HepG2 (cell line): ENCODE measurements around the gene CHST13. TPM values are rescaled to one million over a fixed set of nuclear protein-coding genes. Genes with fewer than 3 reads are reported as not detected.

ENCODE experiments used
- ATAC-seq: fragments of 200-7000 bp; cut with Tn5 transposase; 3 replicates; pipeline ENCODE4 v1.9.1; 2020; ENCODE audit warnings: mild to moderate bottlenecking, moderate library complexity
- BruUV-seq: library from RNA; stranded (reverse); fragments of 400-500 nt; replicated peaks from 2 replicates; lab custom pipeline; 2021; lab: Mats Ljungman, UMichigan
- CTCF ChIA-PET: fragments of 300-600 bp; formaldehyde crosslinking; extraction: SDS; loops from one replicate; lab custom pipeline; 2021; ENCODE audit warnings: low total read pairs, inconsistent platforms, low intra/inter-chr PET ratio; lab: Yijun Ruan, JAX
- POLR2A ChIA-PET: fragments of 350-600 bp; sonication (Branson Sonifier 250); formaldehyde crosslinking; loops from one replicate; lab custom pipeline; 2020; ENCODE audit warnings: antibody characterized with exemption, inconsistent platforms; lab: Yijun Ruan, JAX
- DNase-seq: peaks from one replicate; pipeline ENCODE4 v3.0.0-alpha.2; 2015; ENCODE audit warnings: low spot score
- FAIRE-seq: peaks from 3 replicates; lab custom pipeline; 2011; peaks lifted over from hg19 to GRCh38; lab: Jason Lieb, UNC
- H2AFZ ChIP-seq: one replicate; pipeline ENCODE4 v1.6.1; 2011; ENCODE audit warnings: low read length, inconsistent platforms
- H3K27ac ChIP-seq: fragments of 300-600 bp; 3 replicates; pipeline ENCODE4 v1.8.0; 2011; ENCODE audit warnings: mixed run types, mild to moderate bottlenecking, mixed read lengths, low read length, inconsistent platforms; ENCODE audit not compliant: insufficient read depth; ENCODE audit errors: extremely low read length
- H3K27me3 ChIP-seq, 2 experiments: fragments of 200-600 bp in 1 of 2; 2 replicates in 1 of 2; 3 replicates in 1 of 2; pipeline versions ENCODE4 v1.6.0 to v1.8.0; 2011; ENCODE audit warnings: low read length in 2 of 2, mild to moderate bottlenecking in 2 of 2, moderate library complexity in 2 of 2, inconsistent platforms in 1 of 2; ENCODE audit not compliant: insufficient read depth in 2 of 2, control insufficient read depth in 1 of 2
- H3K36me3 ChIP-seq, 2 experiments: fragments of 200-600 bp in 1 of 2; replicated peaks in 1 of 2; 2 replicates in 1 of 2; 3 replicates in 1 of 2; pipeline versions ENCODE4 v1.5.1 to v1.8.0; 2011; ENCODE audit warnings: low read length in 2 of 2, inconsistent platforms in 1 of 2; ENCODE audit not compliant: insufficient read depth in 2 of 2, control insufficient read depth in 1 of 2
- H3K4me1 ChIP-seq: 2 replicates; pipeline ENCODE4 v1.5.1; 2012; ENCODE audit warnings: low read length, inconsistent platforms; ENCODE audit not compliant: insufficient read depth
- H3K4me2 ChIP-seq: 2 replicates; pipeline ENCODE4 v1.6.0; 2011; ENCODE audit warnings: low read depth, low read length, inconsistent platforms
- H3K4me3 ChIP-seq, 3 experiments: fragments of 200-600 bp in 1 of 3; sonication (generic), shearing (Covaris generic) in 1 of 3; replicated peaks in 1 of 3; 2 replicates each; pipeline ENCODE4 v1.5.1; 2011 to 2016; ENCODE audit warnings: low read length in 3 of 3, inconsistent platforms in 2 of 3, low read depth in 2 of 3, mild to moderate bottlenecking in 2 of 3, control low read depth in 1 of 3, mixed read lengths in 1 of 3; ENCODE audit not compliant: insufficient read depth in 1 of 3
- H3K79me2 ChIP-seq: one replicate; pipeline ENCODE4 v1.6.1; 2011; ENCODE audit warnings: low read length, inconsistent platforms; ENCODE audit not compliant: insufficient read depth
- H3K9ac ChIP-seq: 2 replicates; pipeline ENCODE4 v1.6.0; 2011; ENCODE audit warnings: mild to moderate bottlenecking, low read depth, low read length, inconsistent platforms; ENCODE audit not compliant: insufficient read depth
- H3K9me3 ChIP-seq: 2 replicates; pipeline ENCODE4 v1.5.1; 2012; ENCODE audit warnings: mild to moderate bottlenecking, low read length
- H4K20me1 ChIP-seq: 2 replicates; pipeline ENCODE4 v1.6.0; 2011; ENCODE audit warnings: inconsistent platforms, mild to moderate bottlenecking, low read length, moderate library complexity; ENCODE audit not compliant: insufficient read depth
- ESRRA ChIP-seq: sonication (generic); formaldehyde crosslinking; IDR thresholded peaks from 2 replicates; pipeline ENCODE4 v1.5.1; 2020; ENCODE audit warnings: mild to moderate bottlenecking, low read depth, missing genetic modification reagents
- HNF4A ChIP-seq: sonication (generic); formaldehyde crosslinking; IDR thresholded peaks from 2 replicates; pipeline ENCODE4 v1.4.0; 2020; ENCODE audit warnings: missing genetic modification reagents
- ZMYM4 ChIP-seq: sonication (generic); formaldehyde crosslinking; IDR thresholded peaks from 2 replicates; pipeline ENCODE4 v1.8.1; 2023; ENCODE audit warnings: mild to moderate bottlenecking, missing genetic modification reagents
- ZNF737 ChIP-seq: sonication (generic); formaldehyde crosslinking; IDR thresholded peaks from 2 replicates; pipeline ENCODE4 v1.5.0; 2020; ENCODE audit warnings: missing genetic modification reagents, mild to moderate bottlenecking, borderline replicate concordance
- ZNF816 ChIP-seq: sonication (generic); formaldehyde crosslinking; IDR thresholded peaks from 2 replicates; pipeline ENCODE4 v1.8.0; 2022; ENCODE audit warnings: missing genetic modification reagents, mild to moderate bottlenecking, borderline replicate concordance
- whole genome bisulfite sequencing: methylation state at CpG from one replicate; pipeline ENCODE4 v1.1.6; 2017; ENCODE audit warnings: low lambda C conversion rate; 5-methylcytosine and 5-hydroxymethylcytosine counted together
- in situ Hi-C: cut with HindIII; loops from 2 replicates; pipeline ENCODE4 v1.10.0; 2017; ENCODE audit warnings: low pct_unique_long_range_greater_than_20kb; ENCODE audit not compliant: extremely low pct_ligation_motif_present
- intact Hi-C: fragments of 100-400 bp; cut with micrococcal nuclease; formaldehyde crosslinking; loops from one replicate; pipeline ENCODE4 v1.10.0; 2022; ENCODE audit not compliant: unreplicated experiment
- polyA plus RNA-seq, 8 experiments: library from polyadenylated mRNA; depleted of rRNA in 3 of 8; stranded (reverse) in 7 of 8; unstranded in 1 of 8; fragments of >200 nt; fragmentation: Illumina TruSeq in 4 of 8; extraction: Trizol in 4 of 8; gene quantifications; 2 replicates each; pipeline versions ENCODE4 v1.2.1 to v1.2.3, GENCODE V29; 2011 to 2016; ENCODE audit warnings: low read depth in 4 of 8, missing spikeins in 1 of 8, mixed read lengths in 1 of 8; ENCODE audit not compliant: insufficient read depth in 1 of 8
- total RNA-seq, 5 experiments: library from RNA; depleted of rRNA; stranded (reverse); fragments of >200 nt; fragmentation: Illumina TruSeq; extraction: Trizol; gene quantifications; 2 replicates each; pipeline ENCODE4 v1.2.3, GENCODE V29; 2016; ENCODE audit warnings: low read depth in 1 of 5
- TF ChIP-seq, protein P1 (sequence below), 2 experiments: sonication (generic) in 1 of 2; formaldehyde crosslinking in 1 of 2; IDR thresholded peaks; 2 replicates each; pipeline versions ENCODE4 v1.6.1 to v1.9.0; 2014 to 2022; ENCODE audit warnings: antibody characterized with exemption in 1 of 2, borderline replicate concordance in 1 of 2, inconsistent platforms in 1 of 2, low read depth in 1 of 2, missing genetic modification reagents in 1 of 2
- TF ChIP-seq, protein P2 (sequence below): sonication (generic); formaldehyde crosslinking; conservative IDR thresholded peaks from 2 replicates; pipeline ENCODE4 v1.5.0; 2020; ENCODE audit warnings: missing genetic modification reagents
- TF ChIP-seq, protein P3 (sequence below): sonication (generic); formaldehyde crosslinking; IDR thresholded peaks from 2 replicates; pipeline ENCODE4 v1.5.0; 2020; ENCODE audit warnings: mild to moderate bottlenecking, missing genetic modification reagents, borderline replicate concordance

CHST13 gene
- total and polyA plus RNA-seq, 2 of the 13 experiments (the other 11 are each of a cell fraction or from before 2014, with no cell fraction given) = 32.0 to 43.1 TPM

DNA sequence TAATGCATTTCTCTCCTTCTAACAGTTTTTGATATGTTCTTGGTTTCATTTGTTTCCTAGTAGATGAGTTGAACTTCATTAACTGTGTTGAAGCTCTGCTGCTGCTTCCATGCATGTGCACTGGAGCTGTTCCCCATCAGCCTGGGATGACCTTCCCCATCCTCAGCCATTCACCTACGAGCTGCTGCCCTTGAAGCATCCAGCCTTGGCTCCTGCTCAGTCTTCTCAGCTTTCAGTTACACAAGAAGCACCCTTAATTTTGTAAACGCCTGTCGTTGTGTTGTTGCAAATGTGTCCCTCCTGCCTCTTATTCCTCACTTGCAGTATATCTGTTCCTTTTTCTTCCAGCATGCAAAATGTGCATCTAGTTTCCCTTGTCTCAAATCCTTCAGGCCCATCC is 39.8 kb upstream of the CHST13 start (continued):
- TF ChIP-seq, protein P1, sequence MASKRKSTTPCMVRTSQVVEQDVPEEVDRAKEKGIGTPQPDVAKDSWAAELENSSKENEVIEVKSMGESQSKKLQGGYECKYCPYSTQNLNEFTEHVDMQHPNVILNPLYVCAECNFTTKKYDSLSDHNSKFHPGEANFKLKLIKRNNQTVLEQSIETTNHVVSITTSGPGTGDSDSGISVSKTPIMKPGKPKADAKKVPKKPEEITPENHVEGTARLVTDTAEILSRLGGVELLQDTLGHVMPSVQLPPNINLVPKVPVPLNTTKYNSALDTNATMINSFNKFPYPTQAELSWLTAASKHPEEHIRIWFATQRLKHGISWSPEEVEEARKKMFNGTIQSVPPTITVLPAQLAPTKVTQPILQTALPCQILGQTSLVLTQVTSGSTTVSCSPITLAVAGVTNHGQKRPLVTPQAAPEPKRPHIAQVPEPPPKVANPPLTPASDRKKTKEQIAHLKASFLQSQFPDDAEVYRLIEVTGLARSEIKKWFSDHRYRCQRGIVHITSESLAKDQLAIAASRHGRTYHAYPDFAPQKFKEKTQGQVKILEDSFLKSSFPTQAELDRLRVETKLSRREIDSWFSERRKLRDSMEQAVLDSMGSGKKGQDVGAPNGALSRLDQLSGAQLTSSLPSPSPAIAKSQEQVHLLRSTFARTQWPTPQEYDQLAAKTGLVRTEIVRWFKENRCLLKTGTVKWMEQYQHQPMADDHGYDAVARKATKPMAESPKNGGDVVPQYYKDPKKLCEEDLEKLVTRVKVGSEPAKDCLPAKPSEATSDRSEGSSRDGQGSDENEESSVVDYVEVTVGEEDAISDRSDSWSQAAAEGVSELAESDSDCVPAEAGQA (IDR thresholded peaks at IDR 0.05; ENCODE audit: low read depth) = no peak
- TF ChIP-seq, protein P1 (CRISPR knock-in tag; IDR thresholded peaks at IDR 0.05; ENCODE audit: borderline replicate concordance) = no peak
- TF ChIP-seq, protein P2, sequence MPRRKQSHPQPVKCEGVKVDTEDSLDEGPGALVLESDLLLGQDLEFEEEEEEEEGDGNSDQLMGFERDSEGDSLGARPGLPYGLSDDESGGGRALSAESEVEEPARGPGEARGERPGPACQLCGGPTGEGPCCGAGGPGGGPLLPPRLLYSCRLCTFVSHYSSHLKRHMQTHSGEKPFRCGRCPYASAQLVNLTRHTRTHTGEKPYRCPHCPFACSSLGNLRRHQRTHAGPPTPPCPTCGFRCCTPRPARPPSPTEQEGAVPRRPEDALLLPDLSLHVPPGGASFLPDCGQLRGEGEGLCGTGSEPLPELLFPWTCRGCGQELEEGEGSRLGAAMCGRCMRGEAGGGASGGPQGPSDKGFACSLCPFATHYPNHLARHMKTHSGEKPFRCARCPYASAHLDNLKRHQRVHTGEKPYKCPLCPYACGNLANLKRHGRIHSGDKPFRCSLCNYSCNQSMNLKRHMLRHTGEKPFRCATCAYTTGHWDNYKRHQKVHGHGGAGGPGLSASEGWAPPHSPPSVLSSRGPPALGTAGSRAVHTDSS (CRISPR knock-in tag) = no peak
- TF ChIP-seq ZNF737 (CRISPR knock-in tag) = no peak

DNA sequence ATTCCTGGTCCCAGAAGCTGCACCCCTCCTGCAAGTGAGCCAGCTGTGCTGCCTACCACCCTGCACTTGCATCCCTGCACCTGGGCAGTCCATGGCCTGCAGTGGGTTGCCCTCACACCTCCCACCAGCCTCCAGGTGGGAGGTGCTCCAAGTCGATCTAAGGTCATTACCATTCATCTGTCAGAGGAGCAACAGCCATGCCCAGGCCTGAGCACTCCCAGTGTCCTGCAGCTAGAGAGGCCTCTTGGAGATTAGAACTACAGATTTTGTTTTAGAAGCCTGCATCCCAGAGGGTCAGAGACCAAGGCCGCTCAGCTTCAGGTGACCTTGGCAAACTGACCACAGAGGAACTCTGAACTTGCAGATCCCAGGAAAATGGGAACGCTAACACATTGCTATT is 39.3 kb upstream of the CHST13 start:
- peak; percentile 71 for FAIRE-seq
- no peak overlapping the region for H2AFZ ChIP-seq
- DNase-seq = no peak
- no TSS peak for BruUV-seq
- intact Hi-C loops = loop anchor here (1.0 to 5.0 kb wide), 2 partner anchors 8 to 33 kb away; partner anchors contain the start of gene UROC1
- H3K9ac ChIP-seq = no peak overlapping the region
- H3K79me2 ChIP-seq = no peaks in the 10 kb centered on the region
- H3K27me3 ChIP-seq = no peaks in the 10 kb centered on the region; a peak in 1 of 5 replicates
- H3K4me3 ChIP-seq = 0 out of 6 replicates have a peak overlapping the region, but pooled peaks of 1 of the 3 experiments have one; percentile 2
- no peaks in the 10 kb centered on the region for H3K9me3 ChIP-seq
- WGBS = 4% methylated on average over 3 of the region's 3 CpGs
- peak; percentile 33 for ATAC-seq
- peak overlapping the region; percentile 30 for H3K4me2 ChIP-seq
- in situ Hi-C loops = no loop called here
- no peaks in the 10 kb centered on the region for H3K36me3 ChIP-seq
- peaks cover 86% of the 10 kb centered on the region for H3K4me1 ChIP-seq
- peak overlapping the region; percentile 2 for H3K27ac ChIP-seq
- no peaks in the 10 kb centered on the region for H4K20me1 ChIP-seq
- CTCF ChIA-PET = no interaction called here
- POLR2A ChIA-PET = interaction anchor here (0.6 to 1.3 kb wide), 4 partner anchors 8 to 44 kb away, joined by 3 to 6 read pairs (median 4); partner anchors contain the start of gene ZXDC
- no peak for TF ChIP-seq ZNF816 (CRISPR knock-in tag)
- TF ChIP-seq, protein P3, sequence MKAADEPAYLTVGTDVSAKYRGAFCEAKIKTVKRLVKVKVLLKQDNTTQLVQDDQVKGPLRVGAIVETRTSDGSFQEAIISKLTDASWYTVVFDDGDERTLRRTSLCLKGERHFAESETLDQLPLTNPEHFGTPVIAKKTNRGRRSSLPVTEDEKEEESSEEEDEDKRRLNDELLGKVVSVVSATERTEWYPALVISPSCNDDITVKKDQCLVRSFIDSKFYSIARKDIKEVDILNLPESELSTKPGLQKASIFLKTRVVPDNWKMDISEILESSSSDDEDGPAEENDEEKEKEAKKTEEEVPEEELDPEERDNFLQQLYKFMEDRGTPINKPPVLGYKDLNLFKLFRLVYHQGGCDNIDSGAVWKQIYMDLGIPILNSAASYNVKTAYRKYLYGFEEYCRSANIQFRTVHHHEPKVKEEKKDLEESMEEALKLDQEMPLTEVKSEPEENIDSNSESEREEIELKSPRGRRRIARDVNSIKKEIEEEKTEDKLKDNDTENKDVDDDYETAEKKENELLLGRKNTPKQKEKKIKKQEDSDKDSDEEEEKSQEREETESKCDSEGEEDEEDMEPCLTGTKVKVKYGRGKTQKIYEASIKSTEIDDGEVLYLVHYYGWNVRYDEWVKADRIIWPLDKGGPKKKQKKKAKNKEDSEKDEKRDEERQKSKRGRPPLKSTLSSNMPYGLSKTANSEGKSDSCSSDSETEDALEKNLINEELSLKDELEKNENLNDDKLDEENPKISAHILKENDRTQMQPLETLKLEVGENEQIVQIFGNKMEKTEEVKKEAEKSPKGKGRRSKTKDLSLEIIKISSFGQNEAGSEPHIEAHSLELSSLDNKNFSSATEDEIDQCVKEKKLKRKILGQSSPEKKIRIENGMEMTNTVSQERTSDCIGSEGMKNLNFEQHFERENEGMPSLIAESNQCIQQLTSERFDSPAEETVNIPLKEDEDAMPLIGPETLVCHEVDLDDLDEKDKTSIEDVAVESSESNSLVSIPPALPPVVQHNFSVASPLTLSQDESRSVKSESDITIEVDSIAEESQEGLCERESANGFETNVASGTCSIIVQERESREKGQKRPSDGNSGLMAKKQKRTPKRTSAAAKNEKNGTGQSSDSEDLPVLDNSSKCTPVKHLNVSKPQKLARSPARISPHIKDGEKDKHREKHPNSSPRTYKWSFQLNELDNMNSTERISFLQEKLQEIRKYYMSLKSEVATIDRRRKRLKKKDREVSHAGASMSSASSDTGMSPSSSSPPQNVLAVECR = peak; percentile 47; the same call in 1 of the 2 replicates
- peak; percentile 77 for TF ChIP-seq HNF4A
- TF ChIP-seq ESRRA (CRISPR knock-in tag) = peak; percentile 89
- TF ChIP-seq ZMYM4 = 0 out of 2 replicates have a peak, but pooled peaks have one; percentile 24
